ENCODE measurements around the gene SELENOP.
"Not testable (repeated sequence)": the region's sequence is repeated elsewhere in the genome, so short reads cannot be mapped to it uniquely, and the experiment has no call there.

- TF ChIP-seq CTCF, POLR2A, EP300 (IDR thresholded peaks at IDR 0.05): not testable (repeated sequence)
These were observed 4.9 kb upstream of the SELENOP start for GRCh38 chr5:42816546-42816945.

Measured in suprapubic skin (tissue), 3 donors.